ENCODE results near the gene UBC. TPM values are rescaled to one million over a fixed set of nuclear protein-coding genes. Genes with fewer than 3 reads are reported as not detected.
A peak's percentile ranks its signal among the peaks of the same experiment; 100 is the strongest.

The UBC gene
- polyA plus RNA-seq (2013): 1,243 TPM

DNA sequence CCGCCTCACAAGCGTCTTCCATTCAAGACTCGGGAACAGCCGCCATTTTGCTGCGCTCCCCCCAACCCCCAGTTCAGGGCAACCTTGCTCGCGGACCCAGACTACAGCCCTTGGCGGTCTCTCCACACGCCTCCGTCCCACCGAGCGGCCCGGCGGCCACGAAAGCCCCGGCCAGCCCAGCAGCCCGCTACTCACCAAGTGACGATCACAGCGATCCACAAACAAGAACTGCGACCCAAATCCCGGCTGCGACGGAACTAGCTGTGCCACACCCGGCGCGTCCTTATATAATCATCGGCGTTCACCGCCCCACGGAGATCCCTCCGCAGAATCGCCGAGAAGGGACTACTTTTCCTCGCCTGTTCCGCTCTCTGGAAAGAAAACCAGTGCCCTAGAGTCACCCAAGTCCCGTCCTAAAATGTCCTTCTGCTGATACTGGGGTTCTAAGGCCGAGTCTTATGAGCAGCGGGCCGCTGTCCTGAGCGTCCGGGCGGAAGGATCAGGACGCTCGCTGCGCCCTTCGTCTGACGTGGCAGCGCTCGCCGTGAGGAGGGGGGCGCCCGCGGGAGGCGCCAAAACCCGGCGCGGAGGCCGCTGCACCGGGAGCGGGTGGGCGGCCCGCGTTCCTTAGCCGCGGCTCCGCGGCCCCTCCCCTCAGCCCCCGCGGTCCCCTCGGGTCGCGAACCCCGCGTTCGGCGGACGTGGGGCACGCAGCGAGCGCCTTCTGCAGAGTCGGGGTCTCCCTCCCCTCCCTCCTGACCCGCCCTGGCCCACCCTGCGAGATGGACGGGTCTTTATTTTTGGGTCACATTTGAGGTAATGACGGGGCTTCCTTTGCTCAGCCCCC lies at the start of gene UBC:
Gene UBC (minus strand): TSS at position 259 of the 847 bp plus-strand sequence. CDS start 879 bp downstream, outside the sequence.
- peaks cover 36 to 63% (median 50%) of the 10 kb centered on the region in 4 experiments for H3K4me1 ChIP-seq (ENCODE audit: control extremely low read depth in 1 of 4, control insufficient read depth in 4 of 4, insufficient read depth in 4 of 4, low read length in 3 of 4)
- 0% methylated on average over 56 of the region's 85 CpGs for WGBS (ENCODE audit: insufficient coverage)

DNA sequence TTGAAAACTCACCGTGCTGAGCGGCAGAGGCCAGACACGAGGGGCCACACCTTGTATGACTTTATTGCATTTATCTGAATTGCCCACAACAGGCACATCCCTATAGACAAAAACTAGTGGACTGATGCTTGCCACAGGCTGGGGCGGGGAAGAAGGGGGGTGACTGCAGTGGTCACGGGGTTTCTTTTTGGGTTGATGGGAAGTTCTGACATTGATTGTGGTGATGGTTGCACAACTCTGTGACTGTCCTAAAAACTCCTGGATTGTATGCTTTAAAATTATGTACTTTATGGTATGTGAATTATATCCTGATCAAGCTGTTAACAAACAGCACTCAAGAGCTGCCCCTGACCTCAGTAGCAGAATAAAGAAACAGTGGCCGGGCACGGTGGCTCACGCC lies 48.8 kb upstream of the UBC start:
- Histone ChIP-seq H3K36me3 (ENCODE audit: control insufficient read depth in 4 of 4, insufficient read depth in 4 of 4, low read length in 3 of 4) (peaks cover 11 to 76% (median 53%) of the 10 kb centered on the region in 4 experiments), H3K27me3 (replicated peaks in 2 of 5; ENCODE audit: control insufficient read depth in 4 of 5, insufficient read depth in 5 of 5, low read length in 4 of 5) (no peaks in the 10 kb centered on the region), H3K4me1 (ENCODE audit: control extremely low read depth in 1 of 4, control insufficient read depth in 4 of 4, insufficient read depth in 4 of 4, low read length in 3 of 4) (no peaks in the 10 kb centered on the region), H3K9me3 (ENCODE audit: control extremely low read depth in 1 of 5, control insufficient read depth in 4 of 5, insufficient read depth in 2 of 5, low read depth in 1 of 5, low read length in 4 of 5) (no peaks in the 10 kb centered on the region), H3K4me3 (ENCODE audit: control insufficient read depth in 1 of 7, extremely low read depth in 1 of 7, insufficient read depth in 4 of 7, low read depth in 2 of 7, low read length in 6 of 7) (no peak overlapping the region), H3K27ac (ENCODE audit: insufficient read depth in 1 of 2, low read depth in 1 of 2, low read length in 2 of 2, poor library complexity in 1 of 2, severe bottlenecking in 2 of 2) (no peak overlapping the region)
- POLR2A ChIA-PET: no interaction called here
- WGBS (ENCODE audit: insufficient coverage): 100% methylated on average over 5 of the region's 8 CpGs
- no peak for DNase-seq
- CTCF ChIA-PET: interaction anchor here (0.6 kb wide), 1 partner anchor 128 kb away, joined by 3 read pairs; no protein-coding TSS in a partner anchor

More for the DNA sequence above, at the start of gene UBC:
- no peaks in the 10 kb centered on the region for H3K27me3 ChIP-seq (replicated peaks in 2 of 5; ENCODE audit: control insufficient read depth in 4 of 5, insufficient read depth in 5 of 5, low read length in 4 of 5)
- ChIA-PET POLR2A (interaction anchor here (0.6 to 2.8 kb wide), 4 partner anchors 12 to 146 kb away, joined by 3 to 36 read pairs (median 8); no protein-coding TSS in a partner anchor), CTCF (interaction anchor here (1.0 to 8.6 kb wide), 4 partner anchors 8 to 60 kb away, joined by 3 to 96 read pairs (median 6); no protein-coding TSS in a partner anchor)
- H3K36me3 ChIP-seq (ENCODE audit: control insufficient read depth in 4 of 4, insufficient read depth in 4 of 4, low read length in 3 of 4): peaks cover 2 to 30% (median 14%) of the 10 kb centered on the region in 4 experiments
- DNase-seq: peak; percentile 93 to 96 (median 96)
- H3K4me3 ChIP-seq (ENCODE audit: control insufficient read depth in 1 of 7, extremely low read depth in 1 of 7, insufficient read depth in 4 of 7, low read depth in 2 of 7, low read length in 6 of 7): peak within 1 kb of the TSS; percentile 86 to 99 (median 97)
- no peaks in the 10 kb centered on the region for H3K9me3 ChIP-seq (ENCODE audit: control extremely low read depth in 1 of 5, control insufficient read depth in 4 of 5, insufficient read depth in 2 of 5, low read depth in 1 of 5, low read length in 4 of 5)
- peak within 1 kb of the TSS; percentile 100 for H3K27ac ChIP-seq (ENCODE audit: insufficient read depth in 1 of 2, low read depth in 1 of 2, low read length in 2 of 2, poor library complexity in 1 of 2, severe bottlenecking in 2 of 2)

DNA sequence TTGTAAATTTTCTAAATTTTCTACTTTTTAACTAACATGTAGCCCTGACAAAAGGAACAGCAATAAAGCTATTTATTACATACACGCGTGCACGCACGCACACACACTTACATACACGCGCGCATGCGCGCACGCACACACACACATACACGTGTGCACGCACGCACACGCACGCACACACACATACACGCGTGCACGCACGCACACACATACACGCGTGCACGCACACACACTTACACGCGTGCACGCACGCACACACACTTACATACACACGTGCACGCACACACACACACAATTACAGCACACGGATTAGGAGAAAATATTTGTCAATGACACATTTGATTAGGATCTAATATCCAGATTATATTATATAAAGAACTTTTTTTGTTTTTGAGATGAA lies 46.6 kb upstream of the UBC start:
- POLR2A ChIA-PET: no interaction called here
- CTCF ChIA-PET: interaction anchor here (1.3 kb wide), 1 partner anchor 21 kb away, joined by 5 read pairs; no protein-coding TSS in a partner anchor
- Histone ChIP-seq H3K4me3 (ENCODE audit: control insufficient read depth in 1 of 7, extremely low read depth in 1 of 7, insufficient read depth in 4 of 7, low read depth in 2 of 7, low read length in 6 of 7) (no peak overlapping the region), H3K27me3 (replicated peaks in 2 of 5; ENCODE audit: control insufficient read depth in 4 of 5, insufficient read depth in 5 of 5, low read length in 4 of 5) (no peaks in the 10 kb centered on the region), H3K9me3 (ENCODE audit: control extremely low read depth in 1 of 5, control insufficient read depth in 4 of 5, insufficient read depth in 2 of 5, low read depth in 1 of 5, low read length in 4 of 5) (no peaks in the 10 kb centered on the region), H3K27ac (ENCODE audit: insufficient read depth in 1 of 2, low read depth in 1 of 2, low read length in 2 of 2, poor library complexity in 1 of 2, severe bottlenecking in 2 of 2) (no peak overlapping the region), H3K4me1 (ENCODE audit: control extremely low read depth in 1 of 4, control insufficient read depth in 4 of 4, insufficient read depth in 4 of 4, low read length in 3 of 4) (no peaks in the 10 kb centered on the region), H3K36me3 (ENCODE audit: control insufficient read depth in 4 of 4, insufficient read depth in 4 of 4, low read length in 3 of 4) (peaks cover 7 to 76% (median 53%) of the 10 kb centered on the region in 4 experiments)
- peak in 1 of 3 donors; percentile 6 for DNase-seq
- 88% methylated on average over 12 of the region's 29 CpGs for WGBS (ENCODE audit: insufficient coverage)

DNA sequence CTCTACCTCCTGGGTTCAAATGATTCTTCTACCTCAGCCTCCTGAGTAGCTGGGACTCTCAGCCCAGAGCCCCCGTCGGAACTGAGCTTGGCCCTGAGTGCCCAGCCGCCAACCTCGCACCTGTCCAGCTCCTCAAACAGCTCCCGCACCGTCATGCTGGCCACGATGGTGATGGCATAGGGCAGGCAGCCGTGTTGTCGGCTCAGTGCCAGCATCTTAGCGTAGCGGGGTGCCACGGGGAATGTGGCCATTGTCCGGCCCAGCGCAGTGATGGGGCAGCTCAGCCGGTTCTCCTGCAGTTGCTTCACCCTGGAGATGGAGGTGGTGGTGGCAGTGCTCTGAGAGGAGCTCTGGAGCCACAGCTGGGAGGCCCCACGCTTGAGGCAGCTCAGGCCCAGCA lies 42.1 kb upstream of the UBC start:
- DNase-seq: no peak
- Histone ChIP-seq H3K27ac (ENCODE audit: insufficient read depth in 1 of 2, low read depth in 1 of 2, low read length in 2 of 2, poor library complexity in 1 of 2, severe bottlenecking in 2 of 2) (no peak overlapping the region), H3K4me1 (ENCODE audit: control extremely low read depth in 1 of 4, control insufficient read depth in 4 of 4, insufficient read depth in 4 of 4, low read length in 3 of 4) (no peaks in the 10 kb centered on the region), H3K27me3 (replicated peaks in 2 of 5; ENCODE audit: control insufficient read depth in 4 of 5, insufficient read depth in 5 of 5, low read length in 4 of 5) (no peaks in the 10 kb centered on the region), H3K4me3 (ENCODE audit: control insufficient read depth in 1 of 7, extremely low read depth in 1 of 7, insufficient read depth in 4 of 7, low read depth in 2 of 7, low read length in 6 of 7) (no peak overlapping the region), H3K36me3 (ENCODE audit: control insufficient read depth in 4 of 4, insufficient read depth in 4 of 4, low read length in 3 of 4) (peaks cover 7 to 82% (median 54%) of the 10 kb centered on the region in 4 experiments), H3K9me3 (ENCODE audit: control extremely low read depth in 1 of 5, control insufficient read depth in 4 of 5, insufficient read depth in 2 of 5, low read depth in 1 of 5, low read length in 4 of 5) (no peaks in the 10 kb centered on the region)
- ChIA-PET CTCF (no interaction called here), POLR2A (no interaction called here)
- WGBS (ENCODE audit: insufficient coverage): 98% methylated on average over 16 of the region's 16 CpGs

DNA sequence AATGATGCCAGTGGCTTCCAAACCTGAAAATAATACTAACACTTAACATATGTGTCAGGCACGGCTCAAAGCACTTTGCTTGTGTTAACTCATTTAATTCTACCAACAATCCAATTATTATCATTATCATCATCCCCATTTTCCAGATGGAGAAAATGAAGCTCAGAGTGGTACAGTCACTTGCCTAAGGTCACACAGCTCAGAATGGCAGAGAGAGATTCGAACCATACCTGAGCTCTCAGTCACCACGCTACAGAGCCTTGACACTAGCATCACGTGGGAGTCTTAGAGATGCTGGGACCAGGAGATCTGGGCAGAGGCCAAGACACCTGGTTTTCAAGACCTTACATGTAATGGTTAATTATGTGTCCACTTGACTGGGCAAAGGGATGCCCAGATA lies 40.3 kb upstream of the UBC start:
- Histone ChIP-seq H3K9me3 (ENCODE audit: control extremely low read depth in 1 of 5, control insufficient read depth in 4 of 5, insufficient read depth in 2 of 5, low read depth in 1 of 5, low read length in 4 of 5) (no peaks in the 10 kb centered on the region), H3K27me3 (replicated peaks in 2 of 5; ENCODE audit: control insufficient read depth in 4 of 5, insufficient read depth in 5 of 5, low read length in 4 of 5) (no peaks in the 10 kb centered on the region), H3K4me1 (ENCODE audit: control extremely low read depth in 1 of 4, control insufficient read depth in 4 of 4, insufficient read depth in 4 of 4, low read length in 3 of 4) (no peaks in the 10 kb centered on the region), H3K4me3 (ENCODE audit: control insufficient read depth in 1 of 7, extremely low read depth in 1 of 7, insufficient read depth in 4 of 7, low read depth in 2 of 7, low read length in 6 of 7) (no peak overlapping the region), H3K27ac (ENCODE audit: insufficient read depth in 1 of 2, low read depth in 1 of 2, low read length in 2 of 2, poor library complexity in 1 of 2, severe bottlenecking in 2 of 2) (no peak overlapping the region), H3K36me3 (ENCODE audit: control insufficient read depth in 4 of 4, insufficient read depth in 4 of 4, low read length in 3 of 4) (peaks cover 8 to 84% (median 60%) of the 10 kb centered on the region in 4 experiments)
- DNase-seq: no peak
- ChIA-PET POLR2A (no interaction called here), CTCF (interaction anchor here (1.6 to 1.8 kb wide), 3 partner anchors 10 to 48 kb away, joined by 4 to 12 read pairs (median 6); no protein-coding TSS in a partner anchor)
- 96% methylated on average over 4 of the region's 4 CpGs for WGBS (ENCODE audit: insufficient coverage)

DNA sequence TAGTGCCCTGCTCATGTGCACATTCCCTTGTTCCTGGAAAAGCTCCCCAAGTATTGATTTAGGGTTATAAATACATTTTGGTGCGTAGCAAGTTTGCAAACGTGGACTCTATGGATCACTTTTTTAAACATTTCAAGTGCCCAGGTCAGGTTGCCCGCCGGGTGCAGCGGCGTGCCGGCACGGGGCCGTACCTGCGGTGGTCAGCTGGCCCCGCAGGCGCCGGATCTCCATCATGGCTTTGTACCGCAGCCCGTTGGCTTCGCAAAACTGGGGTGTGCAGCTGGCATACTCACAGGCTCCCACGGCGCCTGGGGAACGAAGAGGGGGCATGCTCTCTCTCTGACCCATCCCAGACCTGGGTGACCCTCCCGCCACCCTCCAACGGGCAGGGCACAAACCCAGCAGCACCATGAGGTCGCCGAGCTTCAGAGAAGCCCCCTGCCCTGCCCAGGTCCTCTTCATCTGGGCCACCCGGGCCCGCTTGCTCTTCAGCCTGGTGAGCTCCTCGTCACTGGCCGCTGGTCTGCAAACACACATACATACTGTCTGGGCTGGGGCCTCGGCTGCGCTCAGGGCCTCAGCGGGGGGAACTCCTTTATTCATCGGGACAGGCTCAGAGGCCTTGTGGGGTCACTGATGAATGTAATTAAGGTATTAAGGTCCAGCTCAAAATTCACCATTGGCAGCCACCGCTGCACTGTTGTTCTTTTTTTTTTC lies 39.4 kb upstream of the UBC start:
- WGBS (ENCODE audit: insufficient coverage): 96% methylated on average over 31 of the region's 32 CpGs
- Histone ChIP-seq H3K4me1 (ENCODE audit: control extremely low read depth in 1 of 4, control insufficient read depth in 4 of 4, insufficient read depth in 4 of 4, low read length in 3 of 4) (no peaks in the 10 kb centered on the region), H3K27ac (ENCODE audit: insufficient read depth in 1 of 2, low read depth in 1 of 2, low read length in 2 of 2, poor library complexity in 1 of 2, severe bottlenecking in 2 of 2) (no peak overlapping the region), H3K27me3 (replicated peaks in 2 of 5; ENCODE audit: control insufficient read depth in 4 of 5, insufficient read depth in 5 of 5, low read length in 4 of 5) (no peaks in the 10 kb centered on the region), H3K9me3 (ENCODE audit: control extremely low read depth in 1 of 5, control insufficient read depth in 4 of 5, insufficient read depth in 2 of 5, low read depth in 1 of 5, low read length in 4 of 5) (no peaks in the 10 kb centered on the region), H3K36me3 (ENCODE audit: control insufficient read depth in 4 of 4, insufficient read depth in 4 of 4, low read length in 3 of 4) (peaks cover 12 to 88% (median 61%) of the 10 kb centered on the region in 4 experiments), H3K4me3 (ENCODE audit: control insufficient read depth in 1 of 7, extremely low read depth in 1 of 7, insufficient read depth in 4 of 7, low read depth in 2 of 7, low read length in 6 of 7) (no peak overlapping the region)
- POLR2A ChIA-PET: interaction anchor here (0.6 kb wide), 1 partner anchor 30 kb away, joined by 3 read pairs; no protein-coding TSS in a partner anchor
- CTCF ChIA-PET: interaction anchor here (1.6 to 1.8 kb wide), 3 partner anchors 9 to 48 kb away, joined by 4 to 12 read pairs (median 6); no protein-coding TSS in a partner anchor
- DNase-seq: no peak

Measured in common myeloid progenitor, CD34-positive (primary cell).